HL-60 (cell line): ENCODE measurements around the gene POLR2F.

ENCODE experiments used
- GABPA ChIP-seq: IDR thresholded peaks from 2 replicates; pipeline ENCODE4 v1.6.1; 2012; ENCODE audit warnings: low read depth
- POLR2AphosphoS5 ChIP-seq: IDR thresholded peaks from 2 replicates; pipeline ENCODE4 v1.6.1; 2012; ENCODE audit warnings: low read depth
- SPI1 ChIP-seq: IDR thresholded peaks from 2 replicates; pipeline ENCODE4 v1.6.1; 2012; ENCODE audit warnings: low read depth, mild to moderate bottlenecking, borderline replicate concordance
- TF ChIP-seq, protein P1 (sequence below): IDR thresholded peaks from one replicate; pipeline ENCODE4 v1.5.1; 2011; ENCODE audit warnings: low read length, control low read depth, inconsistent platforms; ENCODE audit not compliant: insufficient read depth
- TF ChIP-seq, protein P2 (sequence below): IDR thresholded peaks from 2 replicates; pipeline ENCODE4 v1.6.1; 2012; ENCODE audit warnings: low read depth; ENCODE audit not compliant: insufficient replicate concordance

DNA sequence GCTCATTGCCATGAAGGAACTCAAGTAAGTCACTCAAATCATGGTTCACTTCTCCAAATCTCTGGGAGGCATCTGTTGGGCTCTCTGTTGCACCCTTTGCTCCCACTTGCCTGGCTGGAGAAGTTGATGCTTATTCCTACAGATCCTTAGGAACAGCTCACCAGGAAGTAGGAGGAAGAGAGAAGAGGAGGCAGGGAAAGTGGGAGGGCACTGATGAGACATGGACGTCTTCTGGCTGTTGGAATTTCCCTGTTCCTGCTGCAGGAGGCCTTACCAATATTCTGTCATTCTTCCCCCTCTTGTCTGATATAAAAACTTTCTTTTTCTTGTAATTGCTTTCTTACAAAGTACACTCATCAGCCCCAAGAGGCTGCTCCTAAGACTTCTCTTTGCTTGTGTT lies 13.6 kb downstream of the POLR2F start:
- TF ChIP-seq, protein P1, sequence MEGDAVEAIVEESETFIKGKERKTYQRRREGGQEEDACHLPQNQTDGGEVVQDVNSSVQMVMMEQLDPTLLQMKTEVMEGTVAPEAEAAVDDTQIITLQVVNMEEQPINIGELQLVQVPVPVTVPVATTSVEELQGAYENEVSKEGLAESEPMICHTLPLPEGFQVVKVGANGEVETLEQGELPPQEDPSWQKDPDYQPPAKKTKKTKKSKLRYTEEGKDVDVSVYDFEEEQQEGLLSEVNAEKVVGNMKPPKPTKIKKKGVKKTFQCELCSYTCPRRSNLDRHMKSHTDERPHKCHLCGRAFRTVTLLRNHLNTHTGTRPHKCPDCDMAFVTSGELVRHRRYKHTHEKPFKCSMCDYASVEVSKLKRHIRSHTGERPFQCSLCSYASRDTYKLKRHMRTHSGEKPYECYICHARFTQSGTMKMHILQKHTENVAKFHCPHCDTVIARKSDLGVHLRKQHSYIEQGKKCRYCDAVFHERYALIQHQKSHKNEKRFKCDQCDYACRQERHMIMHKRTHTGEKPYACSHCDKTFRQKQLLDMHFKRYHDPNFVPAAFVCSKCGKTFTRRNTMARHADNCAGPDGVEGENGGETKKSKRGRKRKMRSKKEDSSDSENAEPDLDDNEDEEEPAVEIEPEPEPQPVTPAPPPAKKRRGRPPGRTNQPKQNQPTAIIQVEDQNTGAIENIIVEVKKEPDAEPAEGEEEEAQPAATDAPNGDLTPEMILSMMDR: no peak
- TF ChIP-seq, protein P2, sequence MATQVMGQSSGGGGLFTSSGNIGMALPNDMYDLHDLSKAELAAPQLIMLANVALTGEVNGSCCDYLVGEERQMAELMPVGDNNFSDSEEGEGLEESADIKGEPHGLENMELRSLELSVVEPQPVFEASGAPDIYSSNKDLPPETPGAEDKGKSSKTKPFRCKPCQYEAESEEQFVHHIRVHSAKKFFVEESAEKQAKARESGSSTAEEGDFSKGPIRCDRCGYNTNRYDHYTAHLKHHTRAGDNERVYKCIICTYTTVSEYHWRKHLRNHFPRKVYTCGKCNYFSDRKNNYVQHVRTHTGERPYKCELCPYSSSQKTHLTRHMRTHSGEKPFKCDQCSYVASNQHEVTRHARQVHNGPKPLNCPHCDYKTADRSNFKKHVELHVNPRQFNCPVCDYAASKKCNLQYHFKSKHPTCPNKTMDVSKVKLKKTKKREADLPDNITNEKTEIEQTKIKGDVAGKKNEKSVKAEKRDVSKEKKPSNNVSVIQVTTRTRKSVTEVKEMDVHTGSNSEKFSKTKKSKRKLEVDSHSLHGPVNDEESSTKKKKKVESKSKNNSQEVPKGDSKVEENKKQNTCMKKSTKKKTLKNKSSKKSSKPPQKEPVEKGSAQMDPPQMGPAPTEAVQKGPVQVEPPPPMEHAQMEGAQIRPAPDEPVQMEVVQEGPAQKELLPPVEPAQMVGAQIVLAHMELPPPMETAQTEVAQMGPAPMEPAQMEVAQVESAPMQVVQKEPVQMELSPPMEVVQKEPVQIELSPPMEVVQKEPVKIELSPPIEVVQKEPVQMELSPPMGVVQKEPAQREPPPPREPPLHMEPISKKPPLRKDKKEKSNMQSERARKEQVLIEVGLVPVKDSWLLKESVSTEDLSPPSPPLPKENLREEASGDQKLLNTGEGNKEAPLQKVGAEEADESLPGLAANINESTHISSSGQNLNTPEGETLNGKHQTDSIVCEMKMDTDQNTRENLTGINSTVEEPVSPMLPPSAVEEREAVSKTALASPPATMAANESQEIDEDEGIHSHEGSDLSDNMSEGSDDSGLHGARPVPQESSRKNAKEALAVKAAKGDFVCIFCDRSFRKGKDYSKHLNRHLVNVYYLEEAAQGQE: no peak
- no peak for TF ChIP-seq GABPA
- TF ChIP-seq POLR2AphosphoS5: no peak
- TF ChIP-seq SPI1: no peak
